ENCODE data around the gene TTC3.

DNA sequence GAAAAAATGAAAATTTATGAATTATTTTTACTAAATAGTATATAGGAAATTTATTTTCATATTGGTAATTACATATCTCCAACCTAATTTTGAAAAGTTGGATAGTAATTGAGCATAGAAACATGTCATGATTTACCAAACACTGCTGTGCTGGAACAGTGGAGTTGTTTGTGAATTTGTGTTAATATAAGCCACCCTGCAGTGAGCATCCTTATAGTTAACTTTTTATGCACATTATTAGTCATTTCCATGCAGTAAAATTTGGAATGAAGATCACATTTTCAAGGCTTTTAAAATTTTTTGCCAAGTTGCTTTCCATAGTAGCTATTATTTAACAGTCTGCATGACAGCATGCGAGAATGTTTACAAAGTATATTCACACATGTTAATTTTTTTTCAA lies 115.8 kb downstream of the TTC3 start:
- TF ChIP-seq POLR2AphosphoS5 (IDR thresholded peaks at IDR 0.05) (no peak), POLR2A (IDR thresholded peaks at IDR 0.05) (no peak)
- TF ChIP-seq, protein P1, sequence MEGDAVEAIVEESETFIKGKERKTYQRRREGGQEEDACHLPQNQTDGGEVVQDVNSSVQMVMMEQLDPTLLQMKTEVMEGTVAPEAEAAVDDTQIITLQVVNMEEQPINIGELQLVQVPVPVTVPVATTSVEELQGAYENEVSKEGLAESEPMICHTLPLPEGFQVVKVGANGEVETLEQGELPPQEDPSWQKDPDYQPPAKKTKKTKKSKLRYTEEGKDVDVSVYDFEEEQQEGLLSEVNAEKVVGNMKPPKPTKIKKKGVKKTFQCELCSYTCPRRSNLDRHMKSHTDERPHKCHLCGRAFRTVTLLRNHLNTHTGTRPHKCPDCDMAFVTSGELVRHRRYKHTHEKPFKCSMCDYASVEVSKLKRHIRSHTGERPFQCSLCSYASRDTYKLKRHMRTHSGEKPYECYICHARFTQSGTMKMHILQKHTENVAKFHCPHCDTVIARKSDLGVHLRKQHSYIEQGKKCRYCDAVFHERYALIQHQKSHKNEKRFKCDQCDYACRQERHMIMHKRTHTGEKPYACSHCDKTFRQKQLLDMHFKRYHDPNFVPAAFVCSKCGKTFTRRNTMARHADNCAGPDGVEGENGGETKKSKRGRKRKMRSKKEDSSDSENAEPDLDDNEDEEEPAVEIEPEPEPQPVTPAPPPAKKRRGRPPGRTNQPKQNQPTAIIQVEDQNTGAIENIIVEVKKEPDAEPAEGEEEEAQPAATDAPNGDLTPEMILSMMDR (IDR thresholded peaks at IDR 0.05), result no peak
